GM21737 (cell line): ENCODE data around the gene EML4.
"Not testable (repeated sequence)": the region's sequence is repeated elsewhere in the genome, so short reads cannot be mapped to it uniquely, and the experiment has no call there.

ENCODE experiments used
- ATAC-seq: cut with Tn5 transposase; IDR thresholded peaks from one replicate; pipeline ENCODE4 v1.9.1; 2021; ENCODE audit warnings: mild to moderate bottlenecking, moderate library complexity; ENCODE audit not compliant: unreplicated experiment

Gene EML4

DNA sequence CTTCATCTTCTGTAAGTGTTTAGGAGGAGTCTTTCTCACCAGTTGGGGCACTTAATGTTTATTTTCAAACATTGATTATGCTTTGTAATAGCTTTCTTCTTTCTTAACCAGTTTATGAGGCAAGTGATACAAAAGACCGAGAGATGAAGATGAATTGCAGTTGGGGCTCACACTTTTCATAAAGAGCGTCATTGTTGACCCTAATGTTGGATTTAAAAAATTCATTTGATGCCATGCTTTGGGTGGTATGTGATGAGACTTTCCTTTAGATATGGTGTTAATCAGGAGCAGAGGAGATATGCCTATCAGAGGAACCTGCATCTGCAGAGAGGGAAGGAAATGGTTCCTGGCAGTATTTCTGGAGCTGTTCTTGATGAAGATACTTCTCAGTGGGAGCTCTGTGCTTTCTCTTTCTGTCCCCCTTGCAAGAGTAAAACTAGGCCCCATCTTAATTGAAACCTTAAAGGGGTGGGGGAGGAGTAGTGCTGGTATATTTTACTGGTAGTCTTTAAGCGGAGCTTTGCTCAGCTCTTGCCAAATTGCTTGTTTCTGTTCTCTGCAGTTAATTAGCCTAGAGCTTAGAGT lies 2.3 kb downstream of the EML4 start:
- no peak for ATAC-seq

DNA sequence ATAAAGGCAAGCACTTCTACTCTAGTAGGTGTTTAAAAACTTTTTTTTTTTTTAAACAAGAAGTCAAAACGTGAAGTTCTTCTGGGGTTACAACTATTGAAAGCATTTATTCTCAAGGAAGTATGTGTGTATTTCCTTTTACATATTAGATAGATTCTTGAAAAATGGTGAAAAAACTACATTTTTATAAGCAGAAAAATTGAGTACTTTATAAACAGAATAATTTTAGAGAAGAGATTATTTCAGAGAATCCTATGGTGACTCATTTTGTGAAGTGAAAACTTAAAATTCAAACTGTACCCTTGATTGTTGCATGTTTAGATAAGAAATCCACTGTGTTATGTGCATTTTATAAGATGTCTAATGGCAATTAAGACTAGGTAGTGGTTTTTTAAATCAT lies 2.9 kb downstream of the EML4 start:
- ATAC-seq = no peak

DNA sequence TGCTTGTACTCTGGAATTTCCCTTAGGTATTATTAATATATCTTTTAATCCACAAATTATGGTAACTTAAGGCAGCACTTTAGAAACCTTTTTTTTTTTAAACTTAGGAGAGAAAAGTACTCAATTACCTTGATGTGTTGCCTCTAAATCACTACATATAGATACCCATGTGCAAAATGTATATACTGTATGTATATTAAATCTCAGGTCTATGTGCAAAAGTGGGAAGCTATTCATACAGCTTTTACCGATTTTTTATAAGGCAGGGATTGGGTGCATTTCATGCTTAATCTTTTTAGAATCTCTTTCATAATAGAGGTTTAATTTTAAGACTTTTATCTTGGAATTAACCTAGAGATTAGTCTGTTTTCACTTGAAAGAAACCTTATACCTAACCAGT lies 3.4 kb downstream of the EML4 start:
- no peak for ATAC-seq

DNA sequence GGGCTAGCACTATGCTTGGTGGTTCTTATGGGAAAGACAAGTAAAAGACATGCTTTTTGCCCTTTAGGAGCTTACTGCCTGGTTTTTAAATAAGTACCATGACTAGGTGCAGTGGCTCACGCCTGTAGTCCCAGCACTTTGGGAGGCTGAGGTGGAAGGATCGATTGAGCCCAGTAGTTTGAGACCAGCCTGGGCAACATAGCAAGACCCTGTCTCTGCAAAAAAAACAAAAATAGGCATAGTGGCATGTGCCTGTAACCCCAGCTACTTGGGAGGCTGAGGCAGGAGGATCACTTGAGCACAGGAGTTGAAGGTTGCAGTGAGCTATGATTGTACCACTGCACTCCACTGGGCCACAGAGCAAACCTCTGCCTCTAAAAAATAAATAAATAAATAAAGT lies 4.3 kb downstream of the EML4 start:
- ATAC-seq = not testable (repeated sequence)

DNA sequence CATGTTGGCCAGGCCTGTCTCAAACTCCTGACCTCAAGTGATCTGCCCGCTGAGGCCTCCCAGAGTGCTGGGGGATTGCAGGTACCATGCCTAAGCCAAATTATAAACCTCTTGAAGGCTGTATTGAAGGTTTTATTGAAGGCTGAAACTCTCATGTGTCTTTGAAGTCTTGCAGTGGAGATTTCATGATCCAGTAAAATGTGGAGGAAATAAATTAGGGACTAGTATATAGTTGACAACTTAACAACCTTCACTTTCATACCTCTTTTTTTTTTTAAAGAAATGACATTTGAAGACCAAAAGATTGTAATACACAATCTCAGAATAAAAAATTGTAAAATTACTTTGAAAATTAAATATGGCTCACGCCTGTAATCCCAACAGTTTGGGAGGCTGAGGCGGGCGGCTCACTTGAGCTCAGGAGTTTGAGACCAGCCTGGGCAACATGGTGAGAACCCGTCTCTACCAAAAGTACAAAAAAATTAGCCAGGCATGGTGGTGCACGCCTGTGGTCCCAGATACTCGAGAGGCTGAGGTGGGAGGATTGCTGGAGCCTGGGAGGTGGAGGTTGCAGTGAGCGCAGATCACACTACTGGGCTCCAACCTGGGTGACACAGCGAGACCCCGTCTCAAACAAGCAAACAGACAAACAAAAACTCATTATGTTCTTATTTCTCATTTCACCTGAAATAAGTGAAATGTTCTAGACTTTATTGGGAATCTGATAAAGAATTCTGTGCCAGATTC lies 8.0 kb downstream of the EML4 start:
- no peak for ATAC-seq

DNA sequence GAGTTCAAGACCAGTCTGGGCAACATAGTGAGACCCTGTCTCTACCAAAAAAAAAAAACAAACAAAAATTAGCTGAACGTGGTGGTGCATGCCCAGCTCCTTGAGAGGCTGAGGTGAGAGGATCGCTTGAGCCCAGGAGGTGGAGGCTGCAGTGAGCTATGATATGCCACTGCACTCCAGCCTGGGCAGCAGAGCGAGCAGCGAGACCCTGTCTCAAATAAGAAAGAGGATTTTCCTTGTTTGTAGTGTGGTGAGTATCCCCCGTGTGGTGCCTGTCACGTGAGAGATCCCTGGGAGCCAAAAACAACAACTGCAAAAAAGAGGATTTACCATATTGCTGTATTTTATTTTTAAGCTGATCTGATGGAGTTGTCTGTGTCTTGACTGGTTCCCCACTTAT lies 9.2 kb downstream of the EML4 start:
- ATAC-seq = no peak

DNA sequence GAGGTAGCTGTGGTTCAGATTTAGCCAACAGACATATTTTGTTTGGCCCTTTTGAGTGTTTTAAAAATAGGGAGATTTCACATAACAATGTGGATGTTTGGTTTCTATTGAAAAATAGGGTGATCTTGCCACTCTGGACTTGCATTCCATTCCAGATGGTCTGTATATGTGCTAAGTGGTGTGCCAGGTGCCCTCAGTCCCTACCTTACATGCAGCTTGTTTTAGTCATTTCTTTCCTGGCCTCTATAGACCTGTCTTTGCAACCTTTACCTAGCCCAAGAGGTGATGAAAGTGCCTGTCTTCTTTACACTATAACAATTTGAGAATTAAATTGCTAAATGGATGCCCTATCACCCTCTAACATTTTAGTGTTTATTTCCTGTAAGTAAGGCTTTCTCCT lies 11.1 kb downstream of the EML4 start:
- no peak for ATAC-seq

DNA sequence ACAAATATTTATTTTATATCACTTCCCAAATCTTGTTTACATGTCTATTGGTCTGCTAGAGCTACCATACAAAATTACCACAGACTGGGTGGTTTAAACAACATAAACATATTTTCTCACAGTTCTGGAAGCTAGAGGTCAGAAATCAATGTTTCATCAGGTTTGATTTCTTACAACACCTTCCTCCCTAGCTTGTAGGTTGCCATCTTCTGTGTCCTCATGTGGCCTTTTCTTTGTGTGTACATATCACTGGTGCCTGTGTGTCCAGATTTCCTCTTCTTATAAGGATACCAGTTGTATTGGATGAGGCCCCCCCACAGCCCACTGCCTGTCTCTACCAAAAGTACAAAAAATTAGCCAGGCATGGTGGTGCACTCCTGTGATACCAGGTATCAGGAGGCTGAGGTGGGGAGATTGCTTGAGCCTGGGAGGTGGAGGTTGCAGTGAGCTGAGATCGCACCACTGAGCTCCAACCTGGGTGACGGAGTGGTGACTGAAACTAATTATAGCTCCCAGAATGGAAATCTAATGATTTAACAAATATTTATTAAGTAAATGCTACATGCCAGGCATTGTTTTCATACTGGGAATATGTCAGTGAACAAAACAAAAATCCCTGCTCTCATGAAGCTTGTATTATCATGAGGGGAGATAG lies 13.6 kb downstream of the EML4 start:
- no peak for ATAC-seq

DNA sequence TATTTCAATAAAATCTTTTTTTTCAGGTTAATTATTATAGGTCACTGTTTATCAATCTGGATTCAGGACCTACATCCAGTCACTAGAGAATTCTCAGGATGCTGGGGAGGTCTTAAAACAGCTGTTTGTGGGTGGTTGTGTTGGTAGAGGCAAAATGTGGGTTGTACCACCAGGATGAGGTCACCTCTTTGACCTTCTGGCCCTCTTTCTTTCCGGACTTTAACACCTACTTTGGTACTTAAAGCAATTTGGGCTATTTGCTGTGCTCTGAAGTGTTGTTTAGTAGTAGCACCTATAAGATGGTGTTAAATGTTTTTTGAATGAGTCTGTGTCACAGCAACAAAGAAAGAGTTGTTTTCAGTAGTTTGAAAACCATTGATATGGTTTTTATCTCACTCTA lies 14.6 kb downstream of the EML4 start:
- no peak for ATAC-seq

DNA sequence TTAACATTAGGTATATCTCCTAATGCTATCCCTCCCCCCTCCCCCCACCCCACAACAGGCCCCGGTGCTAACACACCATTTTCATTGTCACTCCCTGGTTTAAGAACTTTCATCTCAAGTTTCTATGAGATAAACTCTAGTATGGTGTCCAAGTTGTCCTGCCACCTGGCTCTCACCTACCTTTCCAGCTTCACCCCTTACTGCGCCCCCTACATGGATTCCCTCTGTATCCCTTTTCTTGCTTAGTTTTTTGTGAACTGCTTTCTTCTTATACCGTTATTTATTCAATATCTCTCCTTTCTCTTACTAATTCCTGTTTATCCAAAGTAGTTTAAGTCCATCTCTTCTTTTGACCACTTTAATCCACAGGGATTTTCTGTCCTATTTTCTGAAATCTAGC lies 15.2 kb downstream of the EML4 start:
- ATAC-seq = no peak

DNA sequence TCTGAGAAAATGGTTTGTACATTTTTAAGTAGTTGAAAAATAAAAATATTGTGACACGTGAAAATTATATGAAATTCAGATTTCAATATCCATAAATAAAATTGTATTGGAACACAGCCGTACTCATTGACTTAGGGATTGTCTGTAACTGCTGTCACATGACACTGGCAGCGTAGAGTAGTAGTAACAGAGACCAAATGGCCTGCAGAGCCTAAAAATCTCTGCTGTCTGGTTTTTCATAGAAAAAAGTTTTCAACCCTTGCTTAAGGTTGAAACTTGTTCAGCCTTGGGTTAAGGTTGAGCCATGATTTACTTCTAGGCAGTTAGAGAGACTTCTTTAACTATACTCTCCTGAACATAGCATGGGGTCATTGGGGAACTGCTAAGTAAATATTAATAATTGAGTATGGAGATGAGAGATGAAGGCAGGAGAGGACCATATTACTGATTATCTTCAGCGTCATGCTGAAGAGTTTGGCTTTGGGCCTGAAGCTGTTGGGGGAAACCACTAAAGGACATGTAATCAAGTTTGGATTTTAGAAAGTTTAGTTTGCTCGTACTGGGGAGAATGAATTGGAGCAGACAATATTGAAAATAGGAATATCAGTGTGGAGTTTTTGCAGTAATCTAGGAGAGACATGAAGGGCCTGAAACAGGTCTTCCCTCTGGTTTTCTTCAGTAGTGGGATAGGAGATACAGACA lies 16.2 kb downstream of the EML4 start:
- no peak for ATAC-seq

DNA sequence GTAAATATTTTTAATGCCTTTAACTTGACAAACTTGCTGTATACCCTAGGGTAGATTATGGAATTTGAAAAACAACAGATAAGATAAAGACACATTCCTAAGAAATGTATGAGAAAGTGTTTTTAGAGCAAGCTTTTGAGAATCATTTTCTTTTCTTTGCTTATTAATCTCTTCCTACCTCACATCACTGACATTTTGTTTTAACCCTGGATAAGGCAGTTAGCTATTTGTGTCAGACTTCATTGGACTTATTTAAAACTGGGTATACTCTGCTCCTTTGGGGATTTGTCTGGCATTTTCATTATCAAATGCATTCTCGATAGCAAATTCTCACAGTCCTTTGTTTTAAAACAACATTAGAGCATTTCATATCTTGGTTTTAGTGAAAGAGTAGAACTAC lies 17.2 kb downstream of the EML4 start:
- no peak for ATAC-seq

DNA sequence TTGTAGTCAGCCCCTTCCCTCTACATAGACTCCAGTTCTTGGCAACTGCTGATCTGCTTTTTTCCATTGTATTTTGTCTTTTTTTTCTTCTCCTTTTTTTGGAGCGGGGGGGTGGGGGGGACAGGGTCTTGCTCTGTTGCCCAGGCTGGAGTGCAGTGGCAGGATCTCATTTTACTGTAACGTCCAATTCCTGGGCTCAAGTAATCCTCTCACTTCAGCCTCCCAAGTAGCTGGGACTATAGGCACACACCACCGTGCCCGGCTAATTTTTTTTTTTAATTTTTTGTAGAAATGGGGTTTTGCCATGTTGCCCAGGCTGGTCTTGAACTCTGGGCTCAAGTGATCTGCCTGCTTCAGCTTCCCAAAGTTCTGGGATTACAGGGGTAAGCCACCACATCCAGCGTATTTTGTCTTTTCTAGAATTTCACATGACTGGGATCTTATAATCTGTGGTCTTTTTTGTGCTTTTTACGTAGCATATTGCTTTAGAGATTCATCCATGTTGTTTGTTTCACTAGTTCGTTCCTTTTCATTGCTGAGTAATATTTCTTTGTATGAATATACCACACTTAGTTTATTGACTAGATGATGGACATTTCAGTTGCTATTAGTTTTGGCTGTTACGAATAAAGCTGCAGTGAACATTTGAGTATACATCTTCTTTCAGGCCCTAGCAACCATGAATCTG lies 17.9 kb downstream of the EML4 start:
- no peak for ATAC-seq

DNA sequence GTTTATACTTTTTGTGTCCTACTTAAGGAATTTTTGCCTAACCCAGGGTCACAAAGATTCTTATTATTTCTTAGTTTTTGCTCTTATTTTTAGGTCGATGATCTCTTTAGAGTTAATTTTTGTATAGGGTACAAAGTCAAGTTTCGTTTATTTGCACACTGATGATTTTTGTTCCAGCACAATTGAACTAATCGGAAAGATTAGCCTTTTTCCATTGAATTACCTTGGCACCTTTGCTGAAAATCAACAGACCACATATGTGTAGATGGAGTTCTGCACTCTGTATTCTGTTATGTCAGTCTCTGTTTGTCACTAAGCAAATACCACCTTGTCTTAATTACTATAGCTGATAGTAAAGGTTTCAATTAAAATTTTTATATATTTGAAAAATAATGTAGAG lies 18.7 kb downstream of the EML4 start:
- ATAC-seq = no peak

DNA sequence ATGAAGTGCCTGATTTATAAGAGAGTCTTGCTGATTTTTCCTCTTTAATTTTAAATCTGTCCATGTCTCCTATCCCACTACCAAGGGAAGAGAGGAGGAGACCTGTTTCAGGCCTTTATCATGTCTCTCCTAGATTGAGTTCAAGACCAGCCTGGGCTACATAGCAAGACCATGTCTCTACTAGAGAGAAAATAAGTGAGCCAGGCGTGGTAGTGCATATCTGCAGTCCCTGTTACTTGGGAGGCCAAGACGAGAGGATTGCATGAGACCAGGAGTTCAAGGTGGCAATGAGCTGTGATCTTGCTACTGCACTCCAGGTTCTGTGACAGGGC lies 20.0 kb downstream of the EML4 start:
- no peak for ATAC-seq

DNA sequence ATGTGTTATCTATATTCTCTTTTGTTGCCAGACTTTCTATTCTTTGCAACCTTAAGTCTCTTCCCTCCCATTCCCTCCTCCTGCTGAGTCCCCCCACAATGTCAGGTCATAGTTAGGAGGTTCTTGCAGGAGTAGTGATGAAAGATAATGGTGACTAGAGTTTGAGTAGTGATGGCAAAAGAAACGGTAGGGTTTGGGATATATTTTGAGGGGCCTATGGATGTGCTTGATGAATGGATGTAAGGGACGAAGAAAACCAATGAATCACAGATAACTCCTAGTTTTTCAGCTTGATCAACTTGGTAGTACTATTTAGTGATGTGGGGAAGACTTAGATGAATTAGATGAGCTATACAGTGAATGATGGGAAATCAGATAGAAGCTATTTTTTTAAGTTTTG lies 21.0 kb downstream of the EML4 start:
- no peak for ATAC-seq

DNA sequence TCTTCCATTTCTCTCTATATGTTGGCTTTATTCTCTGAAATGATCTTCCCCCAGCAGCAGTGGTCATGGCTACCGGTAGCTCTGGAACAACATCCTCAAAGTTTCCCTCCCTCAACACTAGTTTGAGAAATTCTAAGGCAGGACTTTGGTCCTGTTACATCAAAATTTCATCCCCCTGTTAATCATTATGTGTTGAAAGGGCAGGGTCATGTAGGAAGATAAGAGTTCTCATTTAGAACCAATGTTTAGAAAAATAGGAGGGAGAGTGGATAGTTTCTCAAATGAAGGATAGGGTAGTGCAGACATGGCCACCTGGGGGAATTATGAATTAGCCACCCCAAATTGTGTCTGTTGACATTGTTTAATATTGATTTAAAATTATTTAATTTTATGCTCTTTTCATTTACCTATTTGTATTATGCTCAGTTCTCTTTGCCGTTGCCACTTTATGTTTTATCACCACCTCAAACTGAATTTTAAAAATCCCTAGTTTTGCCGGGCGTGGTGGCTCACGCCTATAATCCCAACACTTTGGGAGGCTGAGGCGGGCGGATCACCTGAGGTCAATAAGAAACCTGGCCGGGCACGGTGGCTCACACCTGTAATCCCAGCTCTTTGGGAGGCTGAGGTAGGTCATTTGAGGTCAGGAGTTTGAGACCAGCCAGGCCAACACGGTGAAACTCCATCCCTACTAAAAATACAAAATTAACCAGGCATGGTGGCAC lies 22.3 kb downstream of the EML4 start:
- ATAC-seq = no peak

DNA sequence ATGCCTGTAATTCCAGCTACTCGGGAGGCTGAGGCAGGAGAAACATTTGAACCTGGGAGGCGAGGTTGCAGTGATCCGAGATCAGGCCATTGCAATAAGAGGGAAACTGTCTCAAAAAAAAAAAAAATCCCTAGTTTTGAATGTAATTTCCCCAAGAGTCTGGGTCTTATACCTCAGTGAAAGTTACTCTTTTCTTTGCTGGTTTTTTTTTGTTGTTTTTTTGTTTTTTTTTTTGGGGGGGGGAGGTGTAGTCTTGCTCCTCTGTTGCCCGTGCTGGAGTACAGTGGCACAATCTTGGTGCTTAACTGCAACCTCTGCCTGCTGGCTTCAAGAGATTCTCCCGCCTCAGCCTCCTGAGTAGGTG lies 22.8 kb downstream of the EML4 start:
- ATAC-seq = no peak

DNA sequence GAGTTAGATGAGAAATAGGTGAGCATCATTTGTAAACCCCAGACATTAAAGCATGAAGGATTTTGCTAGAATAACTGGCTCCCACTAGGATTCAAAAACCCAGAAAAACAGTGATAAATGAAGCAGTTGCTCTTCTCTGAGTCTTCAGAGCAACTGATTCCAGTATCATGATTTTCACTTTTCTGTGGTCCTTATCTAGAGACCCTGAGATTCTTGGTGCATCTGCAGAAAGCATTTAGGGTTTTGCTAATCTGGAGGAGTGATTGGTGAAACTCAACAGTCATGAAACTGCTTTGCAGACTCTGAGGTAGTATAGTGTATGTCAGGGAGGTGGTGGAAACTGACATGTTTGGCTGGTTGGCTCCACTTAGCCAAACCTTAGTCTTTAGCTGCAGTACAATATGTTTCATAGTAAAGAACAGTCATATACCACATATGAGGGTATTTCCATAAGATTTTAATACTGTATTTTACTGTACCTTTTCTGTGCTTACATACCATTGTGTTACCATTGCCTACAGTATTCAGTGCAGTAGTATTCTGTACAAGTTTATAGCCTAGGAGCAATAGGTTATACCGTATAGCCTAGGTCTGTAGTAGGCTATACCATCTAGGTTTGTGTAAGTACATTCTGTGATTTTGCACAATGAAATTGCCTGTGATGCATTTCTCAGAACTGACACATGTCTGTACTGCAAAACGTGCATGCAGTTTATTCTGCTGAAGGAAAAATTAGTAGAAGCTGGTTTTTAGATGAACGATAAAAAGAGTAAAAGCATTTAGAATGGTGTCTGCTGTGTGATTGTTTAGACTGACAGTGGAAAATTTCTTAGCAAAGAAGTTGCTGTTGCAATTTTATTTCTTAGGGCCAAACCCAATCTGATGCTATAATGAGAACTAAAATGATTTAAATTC lies 23.8 kb downstream of the EML4 start:
- ATAC-seq = no peak

DNA sequence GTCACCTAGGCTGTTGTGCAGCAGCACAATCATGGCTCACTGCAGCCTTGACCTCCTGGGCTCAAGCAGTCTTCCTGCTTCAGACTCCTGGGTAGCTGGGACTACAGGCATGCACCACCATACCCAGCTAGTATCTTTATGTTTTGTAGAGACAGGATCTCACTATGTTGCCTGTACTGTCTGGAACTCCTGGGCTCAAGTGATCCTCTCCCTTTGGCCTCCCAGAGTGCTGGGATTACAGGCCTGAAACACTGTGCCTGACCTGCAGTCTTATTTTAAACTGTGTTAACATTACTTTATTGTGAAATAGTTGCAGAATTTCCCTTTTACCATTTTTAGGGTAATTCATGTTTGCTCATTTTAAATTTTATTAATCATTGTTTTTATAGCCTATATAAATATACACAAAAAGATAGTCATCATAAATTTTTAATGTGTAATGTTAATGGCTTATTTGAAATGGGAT lies 24.6 kb downstream of the EML4 start:
- no peak for ATAC-seq
